PC-3 (cell line): ENCODE results near the gene AP2M1.

ENCODE experiments used
- EZH2 ChIP-seq: fragments of 300-600 bp; sonication (generic); IDR thresholded peaks from one replicate; pipeline ENCODE4 v1.6.1; 2017; ENCODE audit warnings: antibody characterized with exemption, mild to moderate bottlenecking, low read length; ENCODE audit not compliant: unreplicated experiment
- EZH2phosphoT487 ChIP-seq: fragments of 300-600 bp; sonication (generic); IDR thresholded peaks from 2 replicates; pipeline ENCODE4 v1.6.1; 2018; ENCODE audit warnings: mild to moderate bottlenecking, antibody characterized with exemption, low read length, borderline replicate concordance
- TF ChIP-seq, protein P1 (sequence below): fragments of 300-600 bp; sonication (generic); conservative IDR thresholded peaks from 2 replicates; pipeline ENCODE4 v1.5.1; 2017; ENCODE audit warnings: antibody characterized with exemption, low read depth, mild to moderate bottlenecking, low read length

DNA sequence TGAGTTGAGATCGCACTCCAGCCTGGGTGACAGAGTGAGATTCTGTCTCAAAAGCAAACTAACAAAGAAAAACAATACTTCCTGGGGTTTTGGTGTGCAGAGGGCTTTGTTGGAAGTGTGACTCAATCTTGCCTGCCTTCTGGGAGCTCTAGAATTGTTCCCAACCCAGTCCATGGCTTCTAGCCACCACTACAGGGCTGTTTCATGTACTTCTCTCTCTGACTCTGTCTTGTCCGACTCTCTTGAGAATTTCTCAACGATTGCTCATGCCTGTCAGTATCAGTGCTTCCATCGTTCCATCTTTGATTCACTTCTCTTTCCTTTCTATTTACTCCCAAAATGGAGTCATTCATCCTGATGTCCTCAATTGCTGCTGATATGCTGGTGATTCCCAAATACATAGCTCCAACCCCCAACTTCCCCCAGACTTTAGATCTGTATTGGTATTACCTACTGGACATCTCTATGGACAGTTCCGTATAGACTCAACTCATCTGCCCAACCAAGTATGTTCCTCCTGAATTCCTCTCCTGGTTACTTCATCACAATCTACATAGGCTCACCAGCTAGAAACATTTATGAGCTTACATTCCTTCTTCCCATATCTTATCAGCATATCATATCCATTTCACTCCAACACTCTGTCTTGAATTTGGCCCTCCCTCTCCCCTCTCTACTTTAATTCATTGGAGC, 1.8 kb upstream of the AP2M1 start:
- TF ChIP-seq, protein P1, sequence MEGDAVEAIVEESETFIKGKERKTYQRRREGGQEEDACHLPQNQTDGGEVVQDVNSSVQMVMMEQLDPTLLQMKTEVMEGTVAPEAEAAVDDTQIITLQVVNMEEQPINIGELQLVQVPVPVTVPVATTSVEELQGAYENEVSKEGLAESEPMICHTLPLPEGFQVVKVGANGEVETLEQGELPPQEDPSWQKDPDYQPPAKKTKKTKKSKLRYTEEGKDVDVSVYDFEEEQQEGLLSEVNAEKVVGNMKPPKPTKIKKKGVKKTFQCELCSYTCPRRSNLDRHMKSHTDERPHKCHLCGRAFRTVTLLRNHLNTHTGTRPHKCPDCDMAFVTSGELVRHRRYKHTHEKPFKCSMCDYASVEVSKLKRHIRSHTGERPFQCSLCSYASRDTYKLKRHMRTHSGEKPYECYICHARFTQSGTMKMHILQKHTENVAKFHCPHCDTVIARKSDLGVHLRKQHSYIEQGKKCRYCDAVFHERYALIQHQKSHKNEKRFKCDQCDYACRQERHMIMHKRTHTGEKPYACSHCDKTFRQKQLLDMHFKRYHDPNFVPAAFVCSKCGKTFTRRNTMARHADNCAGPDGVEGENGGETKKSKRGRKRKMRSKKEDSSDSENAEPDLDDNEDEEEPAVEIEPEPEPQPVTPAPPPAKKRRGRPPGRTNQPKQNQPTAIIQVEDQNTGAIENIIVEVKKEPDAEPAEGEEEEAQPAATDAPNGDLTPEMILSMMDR: no peak
- TF ChIP-seq EZH2phosphoT487: no peak
- no peak for TF ChIP-seq EZH2
